GM23338 (cell line): Measurements from ENCODE around the gene PDE4D.

ENCODE experiments used
- CREB1 ChIP-seq: fragments of 250-450 bp; sonication (Bioruptor Pico); IDR thresholded peaks from 2 replicates; pipeline ENCODE4 v1.5.0; 2020; ENCODE audit warnings: low read depth, mild to moderate bottlenecking, moderate library complexity
- CTCF ChIP-seq, 2 experiments: fragments of 200-600 bp in 1 of 2; sonication (generic) in 1 of 2; conservative IDR thresholded peaks; 2 replicates each; pipeline versions ENCODE4 v1.5.1 to v1.6.1; 2016 to 2017; ENCODE audit warnings: antibody characterized with exemption in 2 of 2, low read depth in 2 of 2, mild to moderate bottlenecking in 2 of 2, moderate library complexity in 1 of 2
- ETS1 ChIP-seq: IDR thresholded peaks from 2 replicates; pipeline ENCODE4 v1.6.1; 2016; ENCODE audit warnings: antibody characterized with exemption
- EZH2 ChIP-seq: fragments of 200-600 bp; sonication (generic); IDR thresholded peaks from one replicate; pipeline ENCODE4 v1.8.0; 2017; ENCODE audit warnings: antibody characterized with exemption, mild to moderate bottlenecking, low read depth; ENCODE audit not compliant: unreplicated experiment
- EZH2phosphoT487 ChIP-seq: fragments of 200-600 bp; sonication (generic); IDR thresholded peaks from one replicate; pipeline ENCODE4 v1.8.1; 2018; ENCODE audit warnings: antibody characterized with exemption; ENCODE audit not compliant: unreplicated experiment
- JUNB ChIP-seq: IDR thresholded peaks from one replicate; pipeline ENCODE4 v1.6.1; 2016; ENCODE audit warnings: antibody characterized with exemption; ENCODE audit not compliant: unreplicated experiment
- POLR2AphosphoS5 ChIP-seq: IDR thresholded peaks from 2 replicates; pipeline ENCODE4 v1.6.1; 2016; ENCODE audit warnings: antibody characterized with exemption, low read depth
- REST ChIP-seq: IDR thresholded peaks from one replicate; pipeline ENCODE4 v1.6.1; 2018; ENCODE audit warnings: antibody characterized with exemption; ENCODE audit not compliant: unreplicated experiment
- ZNF114 ChIP-seq: fragments of 250-450 bp; sonication (Bioruptor Pico); IDR thresholded peaks from 2 replicates; pipeline ENCODE4 v1.5.0; 2020; ENCODE audit warnings: mild to moderate bottlenecking, moderate library complexity
- ZNF462 ChIP-seq: fragments of 250-450 bp; sonication (Bioruptor Pico); IDR thresholded peaks from 2 replicates; pipeline ENCODE4 v1.5.0; 2020; ENCODE audit warnings: mild to moderate bottlenecking, moderate library complexity

- TF ChIP-seq CTCF (conservative IDR thresholded peaks at IDR 0.05; ENCODE audit: low read depth in 2 of 2) (no peak), EZH2 (no peak), EZH2phosphoT487 (no peak), ETS1 (no peak), CREB1 (no peak), JUNB (no peak), POLR2AphosphoS5 (no peak), REST (no peak), ZNF114 (CRISPR knock-in tag) (no peak), ZNF462 (CRISPR knock-in tag) (no peak)
These were observed 138.1 kb downstream of the PDE4D start for GRCh38 chr5:59755476-59755875.
